Measurements from ENCODE around the gene TULP4. TPM values are rescaled to one million over a fixed set of nuclear protein-coding genes. Genes with fewer than 3 reads are reported as not detected.
"Not testable (repeated sequence)": the region's sequence is repeated elsewhere in the genome, so short reads cannot be mapped to it uniquely, and the experiment has no call there.

The TULP4 gene
- total and polyA plus RNA-seq, 10 donors = 1.8 to 143 (median 78.1) TPM

GRCh38 chr6:158340252-158340651, 28.0 kb downstream of the TULP4 start:
- Histone ChIP-seq H3K27ac (no peak overlapping the region), H3K4me3 (no peak overlapping the region), H3K27me3 (replicated peaks in 1 of 7) (no peaks in the 10 kb centered on the region), H3K36me3 (peaks cover 0 to 10% (median 0%) of the 10 kb centered on the region in 6 donors), H3K9me3 (peaks cover 0 to 7% (median 3%) of the 10 kb centered on the region in 8 donors), H3K4me1 (peaks cover 0 to 5% (median 0%) of the 10 kb centered on the region in 6 donors)
- WGBS, 5 donors = 88 to 100% (median 91%) methylated on average over 4 of the region's 4 CpGs
- no peak for DNase-seq
- intact Hi-C loops (cut with DNase I; ENCODE audit: low total_unique reads) = no loop called here
- TF ChIP-seq POLR2A (IDR thresholded peaks at IDR 0.05) (no peak), POLR2AphosphoS5 (IDR thresholded peaks at IDR 0.05) (no peak), CTCF (IDR thresholded peaks at IDR 0.05 in 8 of 11, conservative IDR thresholded peaks at IDR 0.05 in 3 of 11) (no peak)

GRCh38 chr6:158344534-158344933, 32.3 kb downstream of the TULP4 start:
- 70 to 83% (median 75%) methylated on average over 4 of the region's 4 CpGs for WGBS, 5 donors
- TF ChIP-seq POLR2AphosphoS5 (IDR thresholded peaks at IDR 0.05) = no peak
- TF ChIP-seq CTCF (IDR thresholded peaks at IDR 0.05 in 8 of 11, conservative IDR thresholded peaks at IDR 0.05 in 3 of 11) = no peak
- TF ChIP-seq POLR2A (IDR thresholded peaks at IDR 0.05) = no peak
- H3K27me3 ChIP-seq (replicated peaks in 1 of 7) = no peaks in the 10 kb centered on the region
- DNase-seq = no peak
- H3K4me1 ChIP-seq = no peaks in the 10 kb centered on the region
- no peak overlapping the region for H3K4me3 ChIP-seq
- intact Hi-C loops (cut with DNase I; ENCODE audit: low total_unique reads) = no loop called here
- H3K36me3 ChIP-seq = peaks cover 0 to 8% (median 0%) of the 10 kb centered on the region in 6 donors
- peaks cover 0 to 25% (median 15%) of the 10 kb centered on the region in 8 donors for H3K9me3 ChIP-seq
- no peak overlapping the region for H3K27ac ChIP-seq

GRCh38 chr6:158345444-158345843, 33.2 kb downstream of the TULP4 start:
- H3K27ac ChIP-seq; H3K4me3 ChIP-seq; DNase-seq; H3K4me1 ChIP-seq; H3K36me3 ChIP-seq; H3K27me3 ChIP-seq (replicated peaks in 1 of 7); intact Hi-C loops (cut with DNase I; ENCODE audit: low total_unique reads): not testable (repeated sequence)
- peaks cover 0 to 30% (median 15%) of the 10 kb centered on the region in 8 donors for H3K9me3 ChIP-seq
- 92 to 96% (median 96%) methylated on average over 6 of the region's 6 CpGs for WGBS, 5 donors

GRCh38 chr6:158347335-158347734, 35.1 kb downstream of the TULP4 start:
- intact Hi-C loops (cut with DNase I; ENCODE audit: low total_unique reads) = no loop called here
- TF ChIP-seq POLR2AphosphoS5 (IDR thresholded peaks at IDR 0.05) (no peak), CTCF (IDR thresholded peaks at IDR 0.05 in 8 of 11, conservative IDR thresholded peaks at IDR 0.05 in 3 of 11) (no peak), POLR2A (IDR thresholded peaks at IDR 0.05) (no peak)
- 87 to 98% (median 95%) methylated on average over 2 of the region's 2 CpGs for WGBS, 5 donors

GRCh38 chr6:158348737-158349504, 36.7 kb downstream of the TULP4 start:
- DNase-seq; intact Hi-C loops (cut with DNase I; ENCODE audit: low total_unique reads); H3K4me1 ChIP-seq; H3K27me3 ChIP-seq (replicated peaks in 1 of 7); H3K4me3 ChIP-seq; H3K27ac ChIP-seq; H3K36me3 ChIP-seq: not testable (repeated sequence)
- 89 to 94% (median 93%) methylated on average over 15 to 47 of the region's 47 CpGs for WGBS, 5 donors
- H3K9me3 ChIP-seq = peaks cover 0 to 33% (median 15%) of the 10 kb centered on the region in 8 donors

More at GRCh38 chr6:158347335-158347734, 35.1 kb downstream of the TULP4 start:
- H3K4me3 ChIP-seq = no peak overlapping the region
- DNase-seq = no peak
- no peaks in the 10 kb centered on the region for H3K4me1 ChIP-seq
- H3K27ac ChIP-seq = no peak overlapping the region
- peaks cover 0 to 4% (median 0%) of the 10 kb centered on the region in 6 donors for H3K36me3 ChIP-seq
- no peaks in the 10 kb centered on the region for H3K27me3 ChIP-seq (replicated peaks in 1 of 7)
- peaks cover 0 to 33% (median 15%) of the 10 kb centered on the region in 8 donors for H3K9me3 ChIP-seq

GRCh38 chr6:158349505-158350275, 37.4 kb downstream of the TULP4 start:
- 94 to 98% (median 96%) methylated on average over 31 to 54 of the region's 54 CpGs for WGBS, 5 donors

GRCh38 chr6:158350731-158351130, 38.5 kb downstream of the TULP4 start:
- H3K4me1 ChIP-seq; DNase-seq; intact Hi-C loops (cut with DNase I; ENCODE audit: low total_unique reads); H3K27me3 ChIP-seq (replicated peaks in 1 of 7); H3K27ac ChIP-seq; H3K4me3 ChIP-seq; H3K36me3 ChIP-seq: not testable (repeated sequence)
- peaks cover 0 to 26% (median 5%) of the 10 kb centered on the region in 8 donors for H3K9me3 ChIP-seq
- WGBS, 5 donors = 94 to 98% (median 97%) methylated on average over 7 of the region's 7 CpGs

More at GRCh38 chr6:158349505-158350275, 37.4 kb downstream of the TULP4 start:
- DNase-seq; H3K27ac ChIP-seq; H3K27me3 ChIP-seq (replicated peaks in 1 of 7); H3K4me3 ChIP-seq; intact Hi-C loops (cut with DNase I; ENCODE audit: low total_unique reads); H3K4me1 ChIP-seq; H3K36me3 ChIP-seq: not testable (repeated sequence)
- peaks cover 0 to 33% (median 15%) of the 10 kb centered on the region in 8 donors for H3K9me3 ChIP-seq
